Measurements from ENCODE around the gene IKZF4. TPM values are rescaled to one million over a fixed set of nuclear protein-coding genes. Genes with fewer than 3 reads are reported as not detected.

IKZF4 gene
- polyA plus RNA-seq, 1 experiment = 3.9 TPM

GRCh38 chr12:56084958-56085543, 64.2 kb downstream of the IKZF4 start:
- CTCF ChIA-PET = no interaction called here

GRCh38 chr12:56086096-56086495, 65.3 kb downstream of the IKZF4 start:
- H3K27me3 ChIP-seq (ENCODE audit: control insufficient read depth, insufficient read depth, low read length) = peaks cover 30% of the 10 kb centered on the region
- no peak overlapping the region for H3K4me3 ChIP-seq (ENCODE audit: low read depth, low read length)
- H3K27ac ChIP-seq (ENCODE audit: low read depth, low read length) = no peak overlapping the region
- no peak for TF ChIP-seq CTCF (IDR thresholded peaks at IDR 0.05; ENCODE audit: low read depth, low read length)
- H3K9me3 ChIP-seq (ENCODE audit: control insufficient read depth, insufficient read depth, low read length) = no peaks in the 10 kb centered on the region
- ChIA-PET CTCF (interaction anchor here (0.7 kb wide), 3 partner anchors 8 to 35 kb away, joined by 3 read pairs; no protein-coding TSS in a partner anchor), POLR2A (interaction anchor here (0.9 kb wide), 1 partner anchor 18 kb away, joined by 13 read pairs; the partner anchor contains the start of gene PA2G4)
- no peak for DNase-seq (ENCODE audit: low read depth, low spot score)

More at GRCh38 chr12:56084958-56085543, 64.2 kb downstream of the IKZF4 start:
- Histone ChIP-seq H3K9me3 (ENCODE audit: control insufficient read depth, insufficient read depth, low read length) (no peaks in the 10 kb centered on the region; the same call in 1 of the 2 replicates), H3K27me3 (ENCODE audit: control insufficient read depth, insufficient read depth, low read length) (peaks cover 39% of the 10 kb centered on the region), H3K4me3 (ENCODE audit: low read depth, low read length) (no peak overlapping the region), H3K27ac (ENCODE audit: low read depth, low read length) (no peak overlapping the region)
- DNase-seq (ENCODE audit: low read depth, low spot score) = no peak
- POLR2A ChIA-PET = interaction anchor here (0.9 kb wide), 1 partner anchor 19 kb away, joined by 13 read pairs; the partner anchor contains the start of gene PA2G4
- TF ChIP-seq CTCF (IDR thresholded peaks at IDR 0.05; ENCODE audit: low read depth, low read length) = peak; percentile 37

- DNase-seq (ENCODE audit: low read depth, low spot score) = no peak
- peaks cover 25% of the 10 kb centered on the region for H3K27me3 ChIP-seq (ENCODE audit: control insufficient read depth, insufficient read depth, low read length)
These were observed 65.8 kb downstream of the IKZF4 start for GRCh38 chr12:56086608-56087007.

GRCh38 chr12:56087220-56087619, 66.4 kb downstream of the IKZF4 start:
- no peak overlapping the region for H3K27ac ChIP-seq (ENCODE audit: low read depth, low read length)
- H3K9me3 ChIP-seq (ENCODE audit: control insufficient read depth, insufficient read depth, low read length) = no peaks in the 10 kb centered on the region
- no peak overlapping the region for H3K4me3 ChIP-seq (ENCODE audit: low read depth, low read length)
- CTCF ChIA-PET = no interaction called here
- no peak for DNase-seq (ENCODE audit: low read depth, low spot score)
- TF ChIP-seq CTCF (IDR thresholded peaks at IDR 0.05; ENCODE audit: low read depth, low read length) = no peak
- POLR2A ChIA-PET = no interaction called here
- H3K27me3 ChIP-seq (ENCODE audit: control insufficient read depth, insufficient read depth, low read length) = peaks cover 20% of the 10 kb centered on the region

More at GRCh38 chr12:56086608-56087007, 65.8 kb downstream of the IKZF4 start:
- Histone ChIP-seq H3K27ac (ENCODE audit: low read depth, low read length) (no peak overlapping the region), H3K9me3 (ENCODE audit: control insufficient read depth, insufficient read depth, low read length) (no peaks in the 10 kb centered on the region), H3K4me3 (ENCODE audit: low read depth, low read length) (no peak overlapping the region)
- no peak for TF ChIP-seq CTCF (IDR thresholded peaks at IDR 0.05; ENCODE audit: low read depth, low read length)
- ChIA-PET CTCF (interaction anchor here (0.7 kb wide), 2 partner anchors 9 to 35 kb away, joined by 3 read pairs; no protein-coding TSS in a partner anchor), POLR2A (no interaction called here)

Other genes starting within 250 kb of the IKZF4 start
- gene SARNP, start 203.3 kb upstream of the IKZF4 start, polyA plus RNA-seq (2011; rRNA removed) = 129 and 178 TPM in 2 replicates
- gene ORMDL2, start 203.0 kb upstream of the IKZF4 start, polyA plus RNA-seq (2011; rRNA removed) = 40.9 and 49.3 TPM in 2 replicates
- 10.9 and 15.0 TPM in 2 replicates for gene DNAJC14, start 191.5 kb upstream of the IKZF4 start, polyA plus RNA-seq (2011; rRNA removed)
- 43.8 and 46.3 TPM in 2 replicates for gene MMP19, start 178.1 kb upstream of the IKZF4 start, polyA plus RNA-seq (2011; rRNA removed)
- gene PYM1, start 93.1 kb upstream of the IKZF4 start, polyA plus RNA-seq (2011; rRNA removed) = 34.9 and 35.3 TPM in 2 replicates
- gene DGKA, start 89.9 kb upstream of the IKZF4 start, polyA plus RNA-seq (2011; rRNA removed) = 53.6 and 59.7 TPM in 2 replicates
- 1.6 and 2.2 TPM in 2 replicates for gene PMEL, start 55.0 kb upstream of the IKZF4 start, polyA plus RNA-seq (2011; rRNA removed)
- 30.6 and 38.8 TPM in 2 replicates for gene CDK2, start 54.2 kb upstream of the IKZF4 start, polyA plus RNA-seq (2011; rRNA removed)
- gene RAB5B, start 47.0 kb upstream of the IKZF4 start, polyA plus RNA-seq (2011; rRNA removed) = 136 and 157 TPM in 2 replicates
- gene SUOX, start 23.8 kb upstream of the IKZF4 start, polyA plus RNA-seq (2011; rRNA removed) = 21.0 and 22.8 TPM in 2 replicates
- 348 and 382 TPM in 2 replicates for gene RPS26, start 20.9 kb downstream of the IKZF4 start, polyA plus RNA-seq (2011; rRNA removed)
- 1.7 and 2.1 TPM in 2 replicates for gene ERBB3, start 59.1 kb downstream of the IKZF4 start, polyA plus RNA-seq (2011; rRNA removed)
- gene PA2G4, start 83.5 kb downstream of the IKZF4 start, polyA plus RNA-seq (2011; rRNA removed) = 169 and 223 TPM in 2 replicates
- gene RPL41, start 95.6 kb downstream of the IKZF4 start, polyA plus RNA-seq (2011; rRNA removed) = 7,461 and 7,686 TPM in 2 replicates
- 1.5 and 1.9 TPM in 2 replicates for gene ZC3H10, start 97.2 kb downstream of the IKZF4 start, polyA plus RNA-seq (2011; rRNA removed)
- 127 and 140 TPM in 2 replicates for gene ESYT1, start 107.2 kb downstream of the IKZF4 start, polyA plus RNA-seq (2011; rRNA removed)
- 118 and 124 TPM in 2 replicates for gene MYL6B, start 131.5 kb downstream of the IKZF4 start, polyA plus RNA-seq (2011; rRNA removed)
- gene MYL6, start 137.3 kb downstream of the IKZF4 start, polyA plus RNA-seq (2011; rRNA removed) = 5,661 and 5,957 TPM in 2 replicates
- 90.2 and 101 TPM in 2 replicates for gene SMARCC2, start 168.4 kb downstream of the IKZF4 start, polyA plus RNA-seq (2011; rRNA removed)
- 97.2 and 123 TPM in 2 replicates for gene RNF41, start 200.9 kb downstream of the IKZF4 start, polyA plus RNA-seq (2011; rRNA removed)
- gene NABP2, start 203.3 kb downstream of the IKZF4 start, polyA plus RNA-seq (2011; rRNA removed) = 46.9 and 52.5 TPM in 2 replicates
- not detected in 2 replicates for gene SLC39A5, start 209.0 kb downstream of the IKZF4 start, polyA plus RNA-seq (2011; rRNA removed)
- 16.0 and 20.2 TPM in 2 replicates for gene ANKRD52, start 237.3 kb downstream of the IKZF4 start, polyA plus RNA-seq (2011; rRNA removed)
- 12.1 and 15.6 TPM in 2 replicates for gene COQ10A, start 245.9 kb downstream of the IKZF4 start, polyA plus RNA-seq (2011; rRNA removed)